Activated CD8-positive, alpha-beta memory T cell treated with anti-CD3 and anti-CD28 coated beads, Interleukin-2, amount 10 ng/mL, durations not matched to agents 7 days and 5 days (primary cell): ENCODE data around the gene KRT85. TPM values are rescaled to one million over a fixed set of nuclear protein-coding genes. Genes with fewer than 3 reads are reported as not detected.
"Not testable (repeated sequence)": the region's sequence is repeated elsewhere in the genome, so short reads cannot be mapped to it uniquely, and the experiment has no call there.

Source experiments
- ATAC-seq: fragments of 150-1000 bp; cut with Tn5 transposase; one replicate; pipeline ENCODE4 v1.10.0; 2021; ENCODE audit warnings: moderate library complexity
- CTCF ChIA-PET: fragments of 350-600 bp; sonication (Branson Sonifier 250); formaldehyde crosslinking; loops from one replicate; lab custom pipeline; 2021; ENCODE audit warnings: antibody characterized with exemption; lab: Charles Lee
- DNase-seq: peaks from one replicate; pipeline ENCODE4 v3.0.0-alpha.2; 2020
- H3K27ac Mint-ChIP-seq: one replicate; pipeline ENCODE4 v1.8.0; 2021; ENCODE audit warnings: mild to moderate bottlenecking, mixed read lengths
- H3K27me3 Mint-ChIP-seq: one replicate; pipeline ENCODE4 v1.8.0; 2021; ENCODE audit warnings: mixed read lengths
- H3K36me3 Mint-ChIP-seq: one replicate; pipeline ENCODE4 v1.8.0; 2021; ENCODE audit warnings: mild to moderate bottlenecking, mixed read lengths
- H3K4me1 Mint-ChIP-seq: one replicate; pipeline ENCODE4 v1.8.0; 2021; ENCODE audit warnings: mixed read lengths
- H3K4me3 Mint-ChIP-seq: one replicate; pipeline ENCODE4 v1.8.0; 2021; ENCODE audit warnings: mild to moderate bottlenecking, moderate library complexity, mixed read lengths
- H3K9me3 Mint-ChIP-seq: one replicate; pipeline ENCODE4 v1.8.0; 2022; ENCODE audit warnings: low read depth, mixed read lengths
- total RNA-seq, 2 experiments: library from RNA; stranded (reverse); gene quantifications; one replicate each; pipeline ENCODE4 v1.2.3, GENCODE V29; 2021

Gene KRT85
- total RNA-seq, 2 experiments from 2014 or later, result not detected

DNA sequence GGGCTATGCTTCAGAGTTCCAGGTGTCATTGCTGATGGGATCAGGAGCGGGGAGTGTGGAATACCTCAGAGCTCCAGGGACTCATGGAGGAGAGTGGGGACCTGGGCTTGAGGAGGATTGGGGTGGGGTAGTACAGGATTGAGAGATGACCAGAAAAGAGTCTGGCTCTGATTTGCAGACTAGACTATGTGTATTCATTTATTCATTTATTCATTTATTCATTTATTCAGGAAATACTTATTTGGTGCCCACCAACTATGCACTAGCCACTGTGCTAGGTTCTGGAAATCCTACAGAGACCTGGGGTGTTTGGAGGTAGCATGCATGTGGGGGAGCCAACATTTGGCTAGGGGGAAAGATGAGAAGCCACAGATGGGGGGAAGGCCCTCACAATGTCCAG, 45.2 kb downstream of the KRT85 start:
- Mint-ChIP-seq H3K4me3 (no peak overlapping the region), H3K9me3 (no peaks in the 10 kb centered on the region), H3K27me3 (peaks cover 63% of the 10 kb centered on the region), H3K4me1 (peaks cover 4% of the 10 kb centered on the region), H3K36me3 (no peaks in the 10 kb centered on the region), H3K27ac (no peak overlapping the region)
- CTCF ChIA-PET, result interaction anchor here (1.5 kb wide), 1 partner anchor 43 kb away, joined by 3 read pairs; no protein-coding TSS in a partner anchor
- ATAC-seq, result no peak
- DNase-seq, result no peak

DNA sequence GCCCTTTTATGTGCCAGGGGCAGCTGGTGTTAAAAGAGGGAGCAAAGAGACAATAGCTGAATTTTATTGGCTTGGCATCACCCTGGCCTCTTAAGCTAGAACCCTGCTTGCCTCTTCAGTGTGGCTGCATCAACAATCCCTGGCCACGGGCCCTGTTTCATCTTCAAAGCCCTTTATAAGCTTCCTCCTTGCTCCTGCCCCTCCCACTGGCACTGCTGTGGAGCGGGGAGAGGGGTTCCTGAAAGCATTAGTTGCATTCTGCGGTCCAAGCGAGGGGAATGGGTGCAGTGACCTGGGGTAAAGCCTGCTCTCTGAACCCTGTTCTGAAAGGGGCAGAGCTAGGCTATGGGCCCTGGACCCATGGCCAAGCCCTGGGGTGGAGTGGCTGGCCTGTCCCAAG, 45.9 kb downstream of the KRT85 start:
- ATAC-seq (no peak), DNase-seq (no peak)
- Mint-ChIP-seq H3K27me3 (peaks cover 62% of the 10 kb centered on the region), H3K4me1 (no peaks in the 10 kb centered on the region), H3K9me3 (no peaks in the 10 kb centered on the region), H3K4me3 (no peak overlapping the region), H3K36me3 (no peaks in the 10 kb centered on the region), H3K27ac (no peak overlapping the region)
- CTCF ChIA-PET, result interaction anchor here (1.5 kb wide), 1 partner anchor 42 kb away, joined by 3 read pairs; no protein-coding TSS in a partner anchor

DNA sequence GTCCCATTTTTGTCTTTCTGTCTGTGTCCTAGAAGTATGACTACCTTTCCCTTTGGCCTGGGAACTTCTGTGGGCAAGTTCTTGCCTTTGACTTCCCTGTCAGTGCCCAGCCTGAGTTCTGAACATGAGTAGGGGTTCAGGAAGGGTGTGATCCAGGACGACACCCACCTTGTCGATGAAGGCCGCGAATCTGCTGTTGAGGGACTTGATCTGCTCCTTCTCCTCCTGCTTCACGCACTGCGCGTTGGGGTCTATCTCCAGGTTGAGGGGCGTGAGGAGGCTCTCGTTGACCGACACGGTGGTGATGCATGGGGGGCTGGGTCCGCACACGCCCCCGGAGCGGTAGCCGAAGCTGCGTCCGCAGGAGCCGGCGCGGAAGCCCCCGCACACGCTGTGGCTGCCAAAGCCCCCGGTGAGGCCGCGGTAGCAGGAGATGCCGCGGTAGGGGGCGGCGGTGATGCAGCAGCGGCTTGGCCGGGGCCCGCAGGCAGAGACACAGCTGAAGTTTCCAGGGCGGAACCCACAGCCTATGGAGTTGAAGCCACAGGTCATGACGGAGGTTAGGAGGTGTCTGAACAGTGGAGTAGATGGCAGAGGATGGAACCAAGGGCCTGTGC, 46.4 kb downstream of the KRT85 start, which contains the start of gene KRT83:
Gene KRT83 (minus strand): TSS at position 615 of the 617 bp plus-strand sequence. CDS start 63 bp downstream, at position 552.
- CTCF ChIA-PET, result interaction anchor here (1.5 kb wide), 1 partner anchor 42 kb away, joined by 3 read pairs; no protein-coding TSS in a partner anchor
- no peak within 1 kb of the TSS for H3K27ac Mint-ChIP-seq
- no peaks in the 10 kb centered on the region for H3K36me3 Mint-ChIP-seq
- no peaks in the 10 kb centered on the region for H3K9me3 Mint-ChIP-seq
- peaks cover 60% of the 10 kb centered on the region for H3K27me3 Mint-ChIP-seq
- no peak for DNase-seq
- no peak within 1 kb of the TSS for H3K4me3 Mint-ChIP-seq
- ATAC-seq, result no peak
- no peaks in the 10 kb centered on the region for H3K4me1 Mint-ChIP-seq

DNA sequence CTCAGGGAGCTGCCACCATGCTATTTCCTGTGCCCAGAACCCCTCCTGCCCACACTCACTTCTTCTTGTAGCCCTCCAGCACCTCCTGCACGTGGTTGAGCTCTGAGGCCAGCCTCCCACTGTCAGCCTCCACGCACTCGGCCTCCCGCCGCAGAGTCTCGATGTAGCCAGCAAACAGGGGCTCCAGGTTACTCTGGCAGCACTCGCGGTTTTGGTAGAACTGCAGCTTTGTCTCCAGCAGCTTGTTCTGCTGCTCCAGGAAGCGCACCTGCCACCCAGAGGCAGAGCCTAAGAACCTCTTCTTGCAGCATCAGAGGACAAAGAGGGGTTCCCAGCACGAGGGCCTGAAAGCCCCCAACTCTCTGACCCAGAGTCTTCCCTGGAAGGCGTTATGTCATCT, 48.2 kb downstream of the KRT85 start:
- no peak for DNase-seq
- Mint-ChIP-seq H3K27me3 (peaks cover 49% of the 10 kb centered on the region), H3K27ac (no peak overlapping the region), H3K4me1 (no peaks in the 10 kb centered on the region), H3K9me3 (no peaks in the 10 kb centered on the region), H3K36me3 (no peaks in the 10 kb centered on the region), H3K4me3 (no peak overlapping the region)
- no peak for ATAC-seq
- CTCF ChIA-PET, result interaction anchor here (0.8 to 1.7 kb wide), 8 partner anchors 8 to 161 kb away, joined by 3 to 6 read pairs (median 4); no protein-coding TSS in a partner anchor

DNA sequence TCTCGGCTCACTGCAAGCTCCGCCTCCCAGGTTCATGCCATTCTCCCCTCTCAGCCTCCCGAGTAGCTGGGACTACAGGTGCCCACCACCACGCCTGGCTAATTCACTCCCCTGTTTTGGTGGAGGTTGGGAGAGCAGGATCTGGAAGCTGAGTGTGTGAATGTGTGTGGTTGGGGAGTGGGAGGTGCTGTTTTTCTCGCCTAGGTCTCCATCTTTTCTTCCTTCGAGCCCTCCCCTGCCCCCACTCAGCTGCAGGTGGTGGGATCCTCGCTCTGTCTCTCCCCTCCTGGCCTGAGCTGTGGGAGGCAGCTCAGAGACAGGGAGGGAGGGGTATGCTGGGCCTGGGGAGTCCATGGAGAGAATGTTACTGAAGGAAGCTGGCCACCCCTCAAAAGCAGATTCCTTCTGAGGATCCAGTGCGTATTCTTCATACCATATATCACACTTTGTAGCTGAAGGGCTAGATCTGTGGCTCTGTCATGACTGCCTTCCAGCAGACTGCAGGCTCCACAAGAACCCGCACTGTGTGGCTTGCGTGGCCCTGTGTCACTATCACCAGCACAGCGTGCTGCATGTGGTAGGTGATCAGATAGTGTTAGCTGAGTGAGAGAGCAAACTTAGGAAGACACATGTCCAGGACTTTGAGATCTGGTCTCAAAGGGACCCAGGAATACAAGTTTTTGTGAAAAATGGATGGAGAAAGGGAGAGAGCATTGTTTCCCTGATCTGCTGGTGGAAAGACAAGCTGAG, 48.9 kb downstream of the KRT85 start:
- no peak for ATAC-seq
- Mint-ChIP-seq H3K9me3 (no peaks in the 10 kb centered on the region), H3K4me1 (no peaks in the 10 kb centered on the region), H3K27me3 (peaks cover 55% of the 10 kb centered on the region), H3K27ac (no peak overlapping the region), H3K4me3 (no peak overlapping the region), H3K36me3 (no peaks in the 10 kb centered on the region)
- no peak for DNase-seq
- CTCF ChIA-PET, result interaction anchor here (0.8 to 1.7 kb wide), 7 partner anchors 8 to 161 kb away, joined by 3 to 7 read pairs (median 4); no protein-coding TSS in a partner anchor

DNA sequence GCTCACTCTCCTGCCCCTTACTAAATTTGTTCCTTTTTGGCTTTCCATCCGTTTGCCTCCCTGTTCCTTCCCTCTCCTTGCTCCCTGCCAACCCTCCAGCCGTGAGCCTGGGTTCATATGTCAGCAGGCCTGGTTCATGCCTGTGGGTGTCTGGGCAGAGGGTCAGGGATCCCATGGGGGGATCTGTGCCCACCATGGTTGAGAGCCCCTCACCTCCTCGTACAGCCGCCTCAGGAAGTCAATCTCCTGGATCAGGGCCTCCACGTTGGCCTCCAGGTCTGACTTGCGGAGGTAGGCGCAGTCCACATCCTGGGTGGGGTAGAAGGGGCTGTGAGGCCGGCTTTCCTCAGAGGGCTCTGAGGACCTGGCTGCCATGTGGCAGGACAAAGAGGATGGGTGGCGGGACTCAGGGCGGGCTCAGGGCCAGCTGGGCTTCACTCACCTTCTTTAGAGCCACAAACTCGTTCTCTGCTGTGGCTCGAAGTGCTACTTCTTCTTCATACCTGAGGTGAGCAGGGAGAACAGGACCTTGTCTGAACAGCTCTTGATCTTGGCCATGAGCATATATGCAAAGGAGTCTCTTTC, 49.7 kb downstream of the KRT85 start:
- CTCF ChIA-PET, result interaction anchor here (1.2 to 1.4 kb wide), 2 partner anchors 10 to 292 kb away, joined by 3 to 7 read pairs; no protein-coding TSS in a partner anchor
- H3K36me3 Mint-ChIP-seq, result no peaks in the 10 kb centered on the region
- H3K27me3 Mint-ChIP-seq, result peaks cover 56% of the 10 kb centered on the region
- ATAC-seq (no peak), DNase-seq (no peak)
- no peaks in the 10 kb centered on the region for H3K4me1 Mint-ChIP-seq
- H3K4me3 Mint-ChIP-seq, result no peak overlapping the region
- H3K27ac Mint-ChIP-seq, result no peak overlapping the region
- H3K9me3 Mint-ChIP-seq, result no peaks in the 10 kb centered on the region

DNA sequence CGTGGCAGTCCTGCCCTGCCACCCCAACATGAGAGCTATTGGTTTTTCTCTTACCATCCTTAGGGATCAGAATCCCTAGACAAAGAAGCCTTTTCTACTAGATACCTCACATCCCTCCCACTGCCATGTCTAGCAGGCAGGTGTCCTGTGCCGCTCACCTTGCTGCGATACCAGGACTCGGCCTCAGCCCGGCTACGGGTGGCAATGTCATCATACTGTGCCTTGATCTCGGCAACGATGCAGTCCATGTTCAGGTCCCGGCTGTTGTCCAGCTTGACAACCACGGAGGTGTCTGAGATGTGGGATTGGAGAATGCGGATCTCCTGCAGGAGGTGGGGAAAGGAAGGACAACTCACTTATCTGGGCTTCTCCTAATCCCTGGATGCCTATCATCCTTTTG, 50.6 kb downstream of the KRT85 start:
- peak; percentile 23 for DNase-seq
- CTCF ChIA-PET, result interaction anchor here (1.2 to 1.5 kb wide), 3 partner anchors 162 to 563 kb away, joined by 3 to 5 read pairs (median 3); no protein-coding TSS in a partner anchor
- Mint-ChIP-seq H3K4me1 (no peaks in the 10 kb centered on the region), H3K27me3 (peaks cover 55% of the 10 kb centered on the region), H3K9me3 (no peaks in the 10 kb centered on the region), H3K36me3 (no peaks in the 10 kb centered on the region), H3K27ac (no peak overlapping the region), H3K4me3 (no peak overlapping the region)
- no peak for ATAC-seq

DNA sequence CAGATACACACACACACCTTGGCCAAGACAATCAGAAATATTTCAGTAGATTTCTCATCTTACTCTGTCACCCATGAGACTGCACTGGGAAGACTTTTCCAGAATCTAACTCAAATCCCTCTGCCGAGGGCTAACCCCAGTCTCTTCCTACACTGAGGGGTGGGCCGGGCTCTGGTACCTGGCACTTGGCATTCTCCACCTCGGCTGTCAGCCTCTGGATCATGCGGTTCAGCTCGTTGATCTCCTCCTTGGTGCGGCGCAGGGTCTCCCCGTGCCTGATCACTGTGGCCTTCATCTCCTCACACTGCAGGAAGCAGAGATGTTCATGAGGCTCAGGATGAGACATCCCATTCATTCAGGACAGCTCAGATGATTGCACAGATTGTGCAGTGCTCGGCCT, 51.0 kb downstream of the KRT85 start:
- no peak overlapping the region for H3K4me3 Mint-ChIP-seq
- DNase-seq, result no peak
- H3K4me1 Mint-ChIP-seq, result no peaks in the 10 kb centered on the region
- H3K9me3 Mint-ChIP-seq, result no peaks in the 10 kb centered on the region
- no peaks in the 10 kb centered on the region for H3K36me3 Mint-ChIP-seq
- H3K27me3 Mint-ChIP-seq, result peaks cover 59% of the 10 kb centered on the region
- H3K27ac Mint-ChIP-seq, result no peak overlapping the region
- no peak for ATAC-seq
- CTCF ChIA-PET, result interaction anchor here (0.6 to 1.9 kb wide), 9 partner anchors 10 to 563 kb away, joined by 3 to 7 read pairs (median 3); no protein-coding TSS in a partner anchor

DNA sequence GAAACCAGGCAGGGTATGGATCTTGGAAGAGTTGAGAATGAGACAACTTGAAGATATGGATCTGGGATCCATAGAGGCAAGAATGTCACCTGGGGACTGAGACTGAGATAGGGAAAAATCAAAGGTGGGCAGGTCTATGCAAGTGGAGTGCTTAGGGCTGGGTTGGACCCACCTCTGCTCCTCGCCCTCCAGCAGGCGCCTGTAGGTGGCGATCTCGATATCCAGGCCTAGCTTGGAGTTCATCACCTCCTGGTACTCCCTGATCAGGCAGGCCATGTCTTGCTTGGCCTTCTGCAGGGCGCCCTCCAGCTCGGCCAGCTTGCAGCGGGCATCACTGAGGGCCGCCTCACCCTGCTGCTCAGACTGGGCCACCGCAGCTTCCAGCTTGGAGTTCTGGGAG, 51.6 kb downstream of the KRT85 start:
- CTCF ChIA-PET, result interaction anchor here (0.6 to 1.9 kb wide), 8 partner anchors 9 to 564 kb away, joined by 3 to 7 read pairs (median 3); no protein-coding TSS in a partner anchor

DNA sequence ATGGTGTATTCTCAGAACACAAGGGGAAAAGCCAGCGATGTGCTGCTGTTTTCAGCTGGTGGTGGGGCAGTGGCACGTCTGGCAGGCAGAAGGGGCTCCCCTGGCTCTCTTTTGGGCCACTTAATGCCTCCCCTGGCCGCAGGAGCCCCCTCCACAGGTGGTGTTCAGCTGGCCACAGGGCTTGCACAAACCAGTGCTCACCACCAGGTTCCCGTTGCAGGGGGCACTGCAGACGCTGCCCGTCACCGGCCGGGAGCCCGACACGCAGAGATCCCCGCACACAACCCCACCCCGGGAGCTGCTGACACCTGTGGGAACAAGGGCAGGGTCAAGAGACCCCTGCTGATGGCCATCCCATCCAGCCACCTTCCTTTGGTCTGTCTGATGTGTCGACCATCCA, 52.8 kb downstream of the KRT85 start:
- Mint-ChIP-seq H3K9me3 (no peaks in the 10 kb centered on the region), H3K4me3 (no peak overlapping the region), H3K27me3 (peaks cover 63% of the 10 kb centered on the region), H3K36me3 (no peaks in the 10 kb centered on the region), H3K4me1 (no peaks in the 10 kb centered on the region), H3K27ac (no peak overlapping the region)
- CTCF ChIA-PET, result interaction anchor here (0.8 to 1.9 kb wide), 5 partner anchors 8 to 149 kb away, joined by 3 to 7 read pairs (median 3); no protein-coding TSS in a partner anchor
- no peak for ATAC-seq
- no peak for DNase-seq

More for the DNA sequence above, 51.6 kb downstream of the KRT85 start:
- peak; percentile 62 for DNase-seq
- not testable (repeated sequence) for H3K4me3 Mint-ChIP-seq, H3K27ac Mint-ChIP-seq, H3K4me1 Mint-ChIP-seq, ATAC-seq, H3K9me3 Mint-ChIP-seq, H3K36me3 Mint-ChIP-seq
- peaks cover 63% of the 10 kb centered on the region for H3K27me3 Mint-ChIP-seq

DNA sequence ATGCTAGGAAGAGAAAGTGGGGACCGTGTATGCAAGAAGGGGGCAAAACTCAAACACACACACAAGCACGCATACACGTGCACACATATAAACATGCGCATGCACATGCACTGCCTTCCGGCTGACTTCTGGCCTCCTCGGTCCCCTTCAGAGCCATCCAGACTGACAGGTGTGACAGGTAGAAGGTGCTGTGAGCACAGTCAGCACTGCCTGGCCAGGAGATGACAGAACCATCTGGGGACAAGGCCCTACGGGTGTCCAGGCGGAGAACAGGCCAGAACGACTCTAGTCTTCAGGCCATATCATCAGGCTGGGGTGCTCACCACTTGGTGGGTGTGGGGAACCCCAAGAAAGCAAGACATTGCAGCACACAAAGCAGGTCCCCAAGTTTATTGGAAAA, 53.4 kb downstream of the KRT85 start:
- Mint-ChIP-seq H3K36me3 (no peaks in the 10 kb centered on the region), H3K27ac (no peak overlapping the region), H3K4me3 (no peak overlapping the region), H3K9me3 (no peaks in the 10 kb centered on the region), H3K27me3 (peaks cover 63% of the 10 kb centered on the region), H3K4me1 (no peaks in the 10 kb centered on the region)
- CTCF ChIA-PET, result no interaction called here
- ATAC-seq (no peak), DNase-seq (peak; percentile 38)

DNA sequence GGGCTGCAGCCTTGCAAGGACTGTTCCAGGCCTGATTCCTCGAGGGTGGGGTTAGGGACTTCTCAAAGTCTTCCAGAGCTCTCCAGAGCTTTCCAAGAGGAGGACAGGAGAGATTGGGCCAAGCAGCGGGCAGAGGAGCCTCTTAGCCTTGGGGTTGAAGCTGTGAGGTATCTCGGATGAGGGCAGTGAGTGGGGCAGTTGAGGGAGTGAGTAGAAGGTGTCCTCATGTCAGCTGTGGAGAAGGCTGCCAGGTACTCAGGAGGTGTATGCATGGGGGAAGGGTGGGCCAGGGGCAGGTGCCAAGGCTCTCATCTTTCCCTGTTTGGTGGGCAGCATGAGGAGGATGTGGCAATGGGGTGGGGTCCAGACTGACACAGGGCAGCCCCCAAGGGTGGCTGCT, 53.8 kb downstream of the KRT85 start:
- CTCF ChIA-PET, result interaction anchor here (1.1 kb wide), 2 partner anchors 142 to 148 kb away, joined by 3 read pairs; no protein-coding TSS in a partner anchor
- no peak overlapping the region for H3K4me3 Mint-ChIP-seq
- H3K9me3 Mint-ChIP-seq, result no peaks in the 10 kb centered on the region
- peaks cover 2% of the 10 kb centered on the region for H3K4me1 Mint-ChIP-seq
- no peaks in the 10 kb centered on the region for H3K36me3 Mint-ChIP-seq
- ATAC-seq, result no peak
- H3K27ac Mint-ChIP-seq, result no peak overlapping the region
- DNase-seq, result peak; percentile 19
- peaks cover 64% of the 10 kb centered on the region for H3K27me3 Mint-ChIP-seq

DNA sequence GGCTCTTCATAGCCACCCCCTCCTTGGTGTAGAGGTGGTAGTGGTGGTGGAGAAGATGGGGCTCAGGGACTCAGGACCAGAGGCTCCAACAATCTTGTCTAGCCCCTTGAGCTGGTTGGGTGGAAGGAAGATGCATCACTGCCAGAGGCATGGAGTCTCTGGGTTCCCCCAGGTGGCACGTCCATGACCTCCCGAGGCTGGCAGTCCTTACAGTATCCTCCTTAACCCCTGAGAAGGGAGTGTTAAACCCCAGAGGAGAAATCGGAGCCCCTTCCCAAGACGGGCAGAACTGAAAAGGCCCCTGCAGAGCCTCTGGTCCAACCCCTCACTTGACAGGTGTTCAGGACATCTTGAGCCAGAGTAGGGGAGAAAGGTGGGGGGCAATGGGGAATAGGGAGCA, 55.2 kb downstream of the KRT85 start:
- peaks cover 74% of the 10 kb centered on the region for H3K27me3 Mint-ChIP-seq
- DNase-seq (no peak), ATAC-seq (no peak)
- H3K9me3 Mint-ChIP-seq, result no peaks in the 10 kb centered on the region
- H3K36me3 Mint-ChIP-seq, result no peaks in the 10 kb centered on the region
- H3K27ac Mint-ChIP-seq, result no peak overlapping the region
- CTCF ChIA-PET, result interaction anchor here (0.6 to 6.5 kb wide), 6 partner anchors 16 to 154 kb away, joined by 3 to 48 read pairs (median 4); no protein-coding TSS in a partner anchor
- no peak overlapping the region for H3K4me3 Mint-ChIP-seq
- H3K4me1 Mint-ChIP-seq, result peaks cover 8% of the 10 kb centered on the region
